PC-9 (cell line): Measurements from ENCODE around the gene CANX. TPM values are rescaled to one million over a fixed set of nuclear protein-coding genes. Genes with fewer than 3 reads are reported as not detected.
"Not testable (repeated sequence)": the region's sequence is repeated elsewhere in the genome, so short reads cannot be mapped to it uniquely, and the experiment has no call there.

Experiments
- BruUV-seq: library from RNA; stranded (reverse); fragments of 400-500 nt; replicated peaks from 2 replicates; lab custom pipeline; 2021; lab: Mats Ljungman, UMichigan
- CTCF ChIA-PET: fragments of 300-600 bp; sonication (Branson Sonifier 250); formaldehyde crosslinking; loops from one replicate; lab custom pipeline; 2022; ENCODE audit warnings: antibody characterized with exemption; lab: Charles Lee
- POLR2A ChIA-PET: fragments of 300-600 bp; sonication (Branson Sonifier 250); formaldehyde crosslinking; loops from one replicate; lab custom pipeline; 2022; ENCODE audit warnings: antibody characterized with exemption; ENCODE audit not compliant: unreplicated experiment; lab: Charles Lee
- DNase-seq, 2 experiments: peaks; one replicate each; pipeline versions ENCODE4 v3.0.0 to v3.0.0-alpha.2; 2015 to 2022; ENCODE audit warnings: mixed read lengths in 1 of 2
- H2AFZ ChIP-seq: fragments of 200-600 bp; sonication (generic); 2 replicates; pipeline ENCODE4 v1.8.1; 2017; ENCODE audit warnings: antibody characterized with exemption
- H3F3A ChIP-seq: fragments of 200-600 bp; sonication (generic); 2 replicates; pipeline ENCODE4 v1.8.1; 2017; ENCODE audit warnings: antibody characterized with exemption, mild to moderate bottlenecking, low read depth; ENCODE audit not compliant: insufficient read depth
- H3K27ac ChIP-seq: fragments of 200-600 bp; sonication (generic); 2 replicates; pipeline ENCODE4 v1.6.1; 2016; ENCODE audit warnings: mixed run types
- H3K27me3 ChIP-seq: fragments of 200-600 bp; sonication (generic); 2 replicates; pipeline ENCODE4 v1.6.1; 2016; ENCODE audit warnings: low read depth, mixed run types; ENCODE audit not compliant: insufficient read depth
- H3K36me3 ChIP-seq: fragments of 200-600 bp; sonication (generic); 2 replicates; pipeline ENCODE4 v1.6.1; 2016; ENCODE audit warnings: low read depth, mixed run types
- H3K4me1 ChIP-seq: fragments of 200-600 bp; sonication (generic); replicated peaks from 2 replicates; pipeline ENCODE4 v1.6.1; 2016; ENCODE audit warnings: mixed run types; ENCODE audit not compliant: insufficient read depth
- H3K4me2 ChIP-seq: fragments of 200-600 bp; sonication (generic); 2 replicates; pipeline ENCODE4 v1.6.1; 2017; ENCODE audit warnings: mixed run types
- H3K4me3 ChIP-seq: fragments of 200-600 bp; sonication (generic); 2 replicates; pipeline ENCODE4 v1.6.1; 2016; ENCODE audit warnings: mixed run types
- H3K79me2 ChIP-seq: fragments of 200-600 bp; sonication (generic); 2 replicates; pipeline ENCODE4 v1.6.1; 2017; ENCODE audit warnings: low read depth, mixed run types
- H3K9me2 ChIP-seq: fragments of 200-600 bp; sonication (generic); 2 replicates; pipeline ENCODE4 v1.8.1; 2017; ENCODE audit warnings: mild to moderate bottlenecking; ENCODE audit not compliant: insufficient read depth
- H3K9me3 ChIP-seq: fragments of 200-600 bp; sonication (generic); 2 replicates; pipeline ENCODE4 v1.8.1; 2016; ENCODE audit warnings: low read depth; ENCODE audit not compliant: insufficient read depth
- H4K20me1 ChIP-seq: fragments of 200-600 bp; sonication (generic); 2 replicates; pipeline ENCODE4 v1.8.1; 2017; ENCODE audit not compliant: insufficient read depth
- EZH2 ChIP-seq: fragments of 200-600 bp; sonication (generic); IDR thresholded peaks from 2 replicates; pipeline ENCODE4 v1.8.0; 2017; ENCODE audit warnings: antibody characterized with exemption, low read depth
- intact Hi-C: fragments of 100-400 bp; cut with micrococcal nuclease; formaldehyde crosslinking; loops from one replicate; pipeline ENCODE4 v1.10.0; 2022; ENCODE audit not compliant: unreplicated experiment
- total RNA-seq: library from RNA; stranded (reverse); gene quantifications from 2 replicates; pipeline ENCODE4 v1.2.3, GENCODE V29; 2021
- TF ChIP-seq, protein P1 (sequence below): fragments of 200-600 bp; sonication (generic); conservative IDR thresholded peaks from 2 replicates; pipeline ENCODE4 v1.6.1; 2017; ENCODE audit warnings: mixed run types, antibody characterized with exemption, mild to moderate bottlenecking, moderate library complexity

CANX gene
- total RNA-seq, 1 experiment from 2014 or later, result 712 TPM

DNA sequence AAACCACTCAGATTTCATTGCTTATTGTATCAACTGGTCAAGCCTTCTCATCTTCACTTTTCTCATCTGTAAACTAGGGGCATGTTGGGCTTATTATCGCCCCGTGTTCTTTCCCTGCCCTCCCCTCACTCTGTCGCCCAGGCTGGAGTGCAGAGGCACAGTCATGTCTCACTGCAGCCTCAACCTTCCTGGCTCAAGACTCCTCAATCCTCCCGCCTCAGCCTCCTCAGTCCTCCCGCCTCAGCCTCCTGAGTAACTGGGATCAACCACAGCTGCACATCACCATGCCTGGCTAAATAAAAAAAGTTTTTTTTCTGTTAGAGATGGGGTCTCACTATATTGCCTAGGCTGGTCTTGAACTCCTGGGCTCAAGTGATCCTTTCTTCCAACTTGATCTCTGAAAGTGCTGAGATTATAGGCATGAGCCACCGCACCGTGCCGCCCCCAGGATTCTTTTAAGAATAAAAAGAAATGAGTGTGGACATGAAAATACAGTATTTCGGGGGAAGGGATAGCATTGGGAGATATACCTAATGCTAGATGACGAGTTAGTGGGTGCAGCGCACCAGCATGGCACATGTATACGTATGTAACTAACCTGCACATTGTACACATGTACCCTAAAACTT is 35.9 kb downstream of the CANX start:
- no peak for DNase-seq
- Histone ChIP-seq H3F3A (peaks cover 27% of the 10 kb centered on the region), H4K20me1 (peaks cover 43% of the 10 kb centered on the region), H2AFZ (no peak overlapping the region), H3K36me3 (peaks cover 6% of the 10 kb centered on the region; the same call in 1 of the 2 replicates), H3K9me2 (no peaks in the 10 kb centered on the region), H3K27me3 (no peaks in the 10 kb centered on the region), H3K4me1 (peaks cover 33% of the 10 kb centered on the region), H3K27ac (no peak overlapping the region), H3K9me3 (no peaks in the 10 kb centered on the region), H3K79me2 (peaks cover 63% of the 10 kb centered on the region), H3K4me2 (peak overlapping the region; percentile 95), H3K4me3 (peak overlapping the region; percentile 77; the same call in 1 of the 2 replicates)
- no TSS peak for BruUV-seq
- TF ChIP-seq EZH2, result no peak
- TF ChIP-seq, protein P1, sequence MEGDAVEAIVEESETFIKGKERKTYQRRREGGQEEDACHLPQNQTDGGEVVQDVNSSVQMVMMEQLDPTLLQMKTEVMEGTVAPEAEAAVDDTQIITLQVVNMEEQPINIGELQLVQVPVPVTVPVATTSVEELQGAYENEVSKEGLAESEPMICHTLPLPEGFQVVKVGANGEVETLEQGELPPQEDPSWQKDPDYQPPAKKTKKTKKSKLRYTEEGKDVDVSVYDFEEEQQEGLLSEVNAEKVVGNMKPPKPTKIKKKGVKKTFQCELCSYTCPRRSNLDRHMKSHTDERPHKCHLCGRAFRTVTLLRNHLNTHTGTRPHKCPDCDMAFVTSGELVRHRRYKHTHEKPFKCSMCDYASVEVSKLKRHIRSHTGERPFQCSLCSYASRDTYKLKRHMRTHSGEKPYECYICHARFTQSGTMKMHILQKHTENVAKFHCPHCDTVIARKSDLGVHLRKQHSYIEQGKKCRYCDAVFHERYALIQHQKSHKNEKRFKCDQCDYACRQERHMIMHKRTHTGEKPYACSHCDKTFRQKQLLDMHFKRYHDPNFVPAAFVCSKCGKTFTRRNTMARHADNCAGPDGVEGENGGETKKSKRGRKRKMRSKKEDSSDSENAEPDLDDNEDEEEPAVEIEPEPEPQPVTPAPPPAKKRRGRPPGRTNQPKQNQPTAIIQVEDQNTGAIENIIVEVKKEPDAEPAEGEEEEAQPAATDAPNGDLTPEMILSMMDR, result no peak
- intact Hi-C loops, result loop anchor here (5.0 to 10.0 kb wide), 4 partner anchors 110 to 1453 kb away; partner anchors contain the start of genes HNRNPH1, MRNIP and TBC1D9B
- ChIA-PET POLR2A (no interaction called here), CTCF (interaction anchor here (0.6 kb wide), 1 partner anchor 356 kb away, joined by 9 read pairs; no protein-coding TSS in a partner anchor)

DNA sequence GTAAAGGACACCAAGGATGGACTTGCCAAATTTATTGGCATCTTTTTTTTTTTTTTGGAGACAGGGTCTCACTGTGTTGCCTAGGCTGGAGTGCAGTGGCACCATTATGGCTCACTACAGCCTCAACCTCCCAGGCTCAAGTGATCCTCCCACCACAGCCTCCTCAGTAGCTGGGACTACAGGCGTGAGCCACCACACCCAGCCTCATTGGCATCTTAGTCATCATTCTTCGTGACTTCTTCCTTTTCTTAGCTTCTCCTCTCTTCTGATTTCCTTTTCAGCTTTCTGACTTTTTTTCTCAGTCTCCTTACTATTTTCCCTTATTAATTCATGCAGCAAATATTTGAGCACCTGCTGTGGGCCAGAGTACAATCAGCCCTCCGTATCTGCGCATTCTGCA is 40.0 kb downstream of the CANX start:
- peaks cover 85% of the 10 kb centered on the region for H3K79me2 ChIP-seq
- no peak overlapping the region for H3K27ac ChIP-seq
- peaks cover 42% of the 10 kb centered on the region for H4K20me1 ChIP-seq
- H3F3A ChIP-seq, result no peaks in the 10 kb centered on the region
- ChIA-PET CTCF (no interaction called here), POLR2A (no interaction called here)
- no peaks in the 10 kb centered on the region for H3K36me3 ChIP-seq
- H3K27me3 ChIP-seq, result no peaks in the 10 kb centered on the region
- BruUV-seq, result no TSS peak
- intact Hi-C loops, result loop anchor here (10.0 kb wide), 3 partner anchors 114 to 166 kb away; partner anchors contain the start of genes HNRNPH1, MRNIP and TBC1D9B
- no peak overlapping the region for H3K4me2 ChIP-seq
- no peak overlapping the region for H2AFZ ChIP-seq
- H3K9me3 ChIP-seq, result no peaks in the 10 kb centered on the region
- H3K4me1 ChIP-seq, result peaks cover 11% of the 10 kb centered on the region; the same call in 1 of the 2 replicates
- DNase-seq, result no peak
- TF ChIP-seq EZH2, result no peak
- TF ChIP-seq, protein P1, result no peak
- H3K4me3 ChIP-seq, result no peak overlapping the region
- H3K9me2 ChIP-seq, result no peaks in the 10 kb centered on the region

DNA sequence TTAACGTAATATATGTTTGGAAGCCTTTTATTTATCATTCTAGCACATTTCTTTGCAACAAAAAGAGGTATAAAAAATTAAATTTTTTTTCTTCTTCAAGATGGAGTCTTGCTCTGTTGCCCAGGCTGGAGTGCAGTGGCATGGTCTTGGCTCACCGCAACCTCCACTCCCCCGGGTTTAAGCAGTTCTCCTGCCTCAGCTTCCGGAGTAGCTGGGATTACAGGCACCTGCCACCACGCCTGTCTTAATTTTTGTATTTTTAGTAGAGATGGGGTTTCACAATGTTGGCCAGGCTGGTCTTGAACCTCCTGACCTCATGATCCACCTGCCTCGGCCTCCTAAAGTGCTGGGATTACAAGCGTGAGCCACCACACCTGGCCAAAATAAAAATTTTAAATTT is 45.3 kb downstream of the CANX start:
- H3K4me1 ChIP-seq, H3K27me3 ChIP-seq, DNase-seq, CTCF ChIA-PET, H3K4me3 ChIP-seq, H3K36me3 ChIP-seq, H3K4me2 ChIP-seq, POLR2A ChIA-PET, H3K9me3 ChIP-seq, BruUV-seq, H2AFZ ChIP-seq, H3K27ac ChIP-seq, H3K9me2 ChIP-seq, intact Hi-C loops, H3F3A ChIP-seq: not testable (repeated sequence)
- H3K79me2 ChIP-seq, result peaks cover 70% of the 10 kb centered on the region
- peaks cover 18% of the 10 kb centered on the region for H4K20me1 ChIP-seq
